GM21786 (cell line): ENCODE results near the gene TCF25.
"Not testable (repeated sequence)": the region's sequence is repeated elsewhere in the genome, so short reads cannot be mapped to it uniquely, and the experiment has no call there.

Source experiments
- ATAC-seq: cut with Tn5 transposase; IDR thresholded peaks from one replicate; pipeline ENCODE4 v1.9.1; 2021; ENCODE audit not compliant: unreplicated experiment

The TCF25 gene

DNA sequence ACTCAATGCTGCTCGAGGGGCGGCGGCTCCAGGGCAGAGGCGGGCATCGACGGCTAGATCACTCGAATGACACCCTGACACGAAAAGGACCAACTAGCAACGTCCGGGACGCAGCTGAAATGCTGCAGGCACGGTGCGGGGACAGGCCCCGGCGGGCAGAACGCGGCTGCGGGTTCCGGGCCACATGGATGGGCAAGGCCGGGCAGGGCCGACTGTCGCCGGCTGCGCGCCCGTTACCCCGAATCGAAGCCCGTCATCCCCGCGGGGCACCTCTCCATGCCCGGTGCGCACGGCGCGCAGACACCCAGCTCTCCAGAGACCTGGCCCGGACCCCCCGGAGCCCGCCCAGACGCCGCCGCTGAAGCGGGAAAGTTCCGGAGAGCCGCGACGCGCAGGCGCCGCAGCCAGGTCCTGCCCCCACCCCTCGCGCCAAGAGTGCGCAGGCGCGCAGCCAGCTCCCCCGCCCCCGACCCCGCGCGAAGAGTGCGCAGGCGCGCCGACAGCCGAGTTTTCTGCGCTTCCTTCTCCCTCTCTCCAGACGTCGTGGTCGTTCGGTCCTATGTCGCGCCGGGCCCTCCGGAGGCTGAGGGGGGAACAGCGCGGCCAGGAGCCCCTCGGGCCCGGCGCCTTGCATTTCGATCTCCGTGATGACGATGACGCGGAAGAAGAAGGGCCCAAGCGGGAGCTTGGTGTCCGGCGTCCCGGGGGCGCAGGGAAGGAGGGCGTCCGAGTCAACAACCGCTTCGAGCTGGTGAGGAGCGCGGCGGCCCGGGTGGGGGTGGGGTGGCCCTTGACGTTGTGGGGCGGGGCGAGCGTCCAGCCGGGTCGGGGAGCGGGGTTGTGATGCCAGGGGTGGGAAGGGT lies at the start of gene TCF25:
TSS of gene TCF25 (plus strand) at position 484 of the 863 bp plus-strand sequence. CDS start at position 560, 76 bp downstream.
- ATAC-seq: peak; percentile 37

GRCh38 chr16:89823824-89824148 lies 49.6 kb upstream of the TCF25 start:
- not testable (repeated sequence) for ATAC-seq

DNA sequence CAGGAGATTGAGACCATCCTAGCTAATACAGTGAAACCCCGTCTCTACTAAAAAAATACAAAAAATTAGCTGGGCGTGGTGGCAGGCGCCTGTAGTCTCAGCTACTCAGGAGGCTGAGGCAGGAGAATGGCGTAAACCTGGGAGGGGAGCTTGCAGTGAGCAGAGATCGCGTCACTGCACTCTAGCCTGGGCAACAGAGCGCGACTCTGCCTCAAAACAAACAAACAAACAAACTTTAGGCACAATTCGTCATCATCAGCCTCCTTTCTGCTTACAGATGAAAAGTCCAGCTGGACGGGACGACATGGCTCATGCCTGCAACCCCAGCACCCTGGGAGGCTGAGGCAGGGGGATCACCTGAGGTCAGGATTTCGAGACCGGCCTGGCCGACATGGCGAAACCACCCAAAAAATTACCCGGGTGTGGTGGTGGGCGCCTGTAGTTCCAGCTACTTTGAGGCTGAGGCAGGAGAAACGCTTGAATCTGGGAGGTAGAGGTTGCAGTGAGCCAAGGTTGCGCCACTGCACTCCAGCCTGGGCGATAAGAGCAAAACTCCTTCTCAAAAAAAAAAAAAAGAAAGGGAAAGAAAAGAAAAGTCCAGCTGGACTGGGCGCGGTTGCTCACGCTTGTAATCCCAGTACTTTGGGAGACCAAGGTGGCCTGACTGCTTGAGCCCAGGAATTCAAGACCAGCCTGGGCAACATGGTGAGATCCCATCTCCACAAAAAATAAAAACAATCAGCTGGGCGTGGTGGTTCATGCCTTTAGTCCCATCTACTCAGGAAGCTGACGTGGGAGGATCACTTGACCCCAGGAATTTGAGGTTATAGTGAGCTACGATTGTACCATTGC lies 46.6 kb upstream of the TCF25 start:
- ATAC-seq: no peak

- no peak for ATAC-seq
These were observed 45.8 kb upstream of the TCF25 start for GRCh38 chr16:89827383-89828198.

- peak; percentile 33 for ATAC-seq
These were observed 45.1 kb upstream of the TCF25 start, which contains the start of gene SPIRE2 for GRCh38 chr16:89828199-89828869. TSS of gene SPIRE2 (plus strand) at chr16:89828475. CDS start at chr16:89828551, 76 bp downstream.

- no peak for ATAC-seq
These were observed 44.3 kb upstream of the TCF25 start for GRCh38 chr16:89828870-89829629.

- no peak for ATAC-seq
These were observed 43.6 kb upstream of the TCF25 start for GRCh38 chr16:89829630-89830437.

DNA sequence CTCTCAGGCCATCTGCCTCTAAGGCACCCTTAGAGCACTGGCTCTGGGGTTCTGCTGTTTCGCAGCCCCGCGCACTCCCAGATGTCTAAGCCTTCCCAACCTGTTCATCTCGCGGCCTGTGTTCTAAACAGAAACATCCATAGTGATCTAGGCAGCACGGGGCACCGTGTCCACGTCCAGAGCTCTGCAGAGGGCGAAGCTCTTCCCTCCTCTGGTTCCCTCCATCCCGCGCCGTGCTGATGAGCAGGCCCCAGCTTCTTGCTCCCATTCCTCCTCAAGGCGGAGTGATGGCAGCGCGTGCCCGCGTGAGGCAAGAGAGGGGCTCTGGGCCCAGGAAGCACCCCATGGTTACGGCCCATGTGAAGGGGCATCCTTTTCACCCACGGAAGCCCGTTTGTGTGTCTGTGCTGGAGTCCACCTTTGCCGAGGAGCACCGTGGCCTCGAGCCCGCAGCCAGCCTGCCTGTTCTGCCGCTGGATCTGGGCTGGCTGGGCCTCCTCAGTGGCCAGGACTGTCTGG lies 41.5 kb upstream of the TCF25 start:
- no peak for ATAC-seq

DNA sequence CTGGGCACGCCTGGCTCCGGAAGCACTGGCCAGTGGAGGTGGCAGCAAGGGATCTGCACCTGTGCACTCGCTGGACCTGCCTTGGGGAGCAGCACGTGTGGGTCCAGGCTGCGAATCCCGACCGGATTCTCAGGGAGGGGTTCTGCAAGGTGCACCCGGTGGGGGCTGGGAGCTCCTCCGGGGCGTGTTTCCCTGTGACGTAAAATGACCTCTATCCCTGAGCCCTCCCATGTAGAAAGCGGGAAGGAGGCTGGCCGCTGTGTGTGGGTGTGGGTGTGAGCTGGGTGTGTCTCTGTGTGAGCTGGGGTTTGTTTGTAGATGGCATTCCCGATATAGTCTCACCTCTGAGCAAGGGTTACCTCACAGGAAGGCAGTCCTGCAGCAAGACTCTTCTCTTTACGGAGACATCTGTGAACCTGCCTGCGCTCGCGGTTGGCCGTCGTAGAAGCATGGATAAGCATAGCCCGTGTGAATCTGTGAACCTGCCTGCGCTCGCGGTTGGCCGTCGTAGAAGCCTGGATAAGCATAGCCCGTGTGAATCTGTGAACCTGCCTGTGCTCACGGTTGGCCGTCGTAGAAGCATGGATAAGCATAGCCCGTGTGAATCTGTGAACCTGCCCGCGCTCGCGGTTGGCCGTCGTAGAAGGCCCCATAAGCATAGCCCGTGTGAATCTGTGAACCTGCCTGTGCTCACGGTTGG lies 39.6 kb upstream of the TCF25 start:
- ATAC-seq: not testable (repeated sequence)

DNA sequence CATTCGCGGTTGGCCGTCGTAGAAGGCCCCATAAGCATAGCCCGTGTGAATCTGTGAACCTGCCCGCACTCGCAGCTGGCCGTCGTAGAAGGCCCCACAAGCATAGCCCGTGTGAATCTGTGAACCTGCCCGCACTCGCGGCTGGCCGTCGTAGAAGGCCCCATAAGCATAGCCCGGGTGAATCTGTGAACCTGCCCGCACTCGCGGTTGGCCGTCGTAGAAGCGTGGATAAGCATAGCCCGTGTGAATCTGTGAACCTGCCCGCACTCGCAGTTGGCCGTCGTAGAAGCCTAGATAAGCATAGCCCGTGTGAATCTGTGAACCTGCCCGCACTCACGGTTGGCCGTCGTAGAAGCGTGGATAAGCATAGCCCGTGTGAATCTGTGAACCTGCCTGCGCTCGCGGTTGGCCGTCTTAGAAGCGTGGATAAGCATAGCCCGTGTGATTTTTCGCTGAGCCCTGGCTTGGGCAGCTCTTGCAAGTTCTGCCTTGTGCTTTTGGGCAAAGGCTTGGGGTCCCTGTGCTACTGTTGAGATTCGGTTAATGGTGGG lies 38.5 kb upstream of the TCF25 start:
- ATAC-seq: not testable (repeated sequence)

GRCh38 chr16:89836484-89836883 lies 36.9 kb upstream of the TCF25 start:
- not testable (repeated sequence) for ATAC-seq

GRCh38 chr16:89837014-89837546 lies 36.3 kb upstream of the TCF25 start:
- no peak for ATAC-seq

DNA sequence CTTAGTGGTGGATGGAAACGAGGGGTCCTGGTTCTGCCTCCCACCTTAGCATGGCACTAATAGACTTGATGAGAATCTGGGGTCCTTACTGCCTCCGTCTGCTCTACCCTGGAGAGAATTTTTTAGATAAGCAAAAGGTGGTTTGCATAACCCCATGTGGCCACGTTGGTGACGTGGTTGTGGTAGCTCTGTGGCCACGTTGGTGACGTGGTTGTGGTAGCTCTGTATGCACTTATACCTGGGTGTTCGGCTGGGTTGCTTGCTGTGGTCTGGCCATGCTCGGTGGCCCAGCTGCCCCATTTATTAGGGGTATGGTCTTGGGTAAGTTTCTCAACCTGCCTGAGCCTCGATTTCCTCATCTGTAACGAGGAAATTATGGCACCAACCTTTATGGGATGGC lies 32.1 kb upstream of the TCF25 start:
- ATAC-seq: no peak

GRCh38 chr16:89842471-89843408 lies 30.7 kb upstream of the TCF25 start:
- ATAC-seq: no peak

- ATAC-seq: no peak
These were observed 29.7 kb upstream of the TCF25 start for GRCh38 chr16:89843409-89844350.
